H1 (cell line): Measurements from ENCODE around the gene CASK. TPM values are rescaled to one million over a fixed set of nuclear protein-coding genes. Genes with fewer than 3 reads are reported as not detected.

Source experiments
- CTCF ChIA-PET: fragments of 300-600 bp; sonication (Branson Sonifier 250); formaldehyde crosslinking; loops from one replicate; lab custom pipeline; 2021; ENCODE audit not compliant: partially characterized antibody; lab: Charles Lee
- POLR2A ChIA-PET: fragments of 300-600 bp; sonication (Branson Sonifier 250); formaldehyde crosslinking; loops from one replicate; lab custom pipeline; 2021; ENCODE audit warnings: inconsistent platforms; ENCODE audit not compliant: partially characterized antibody; lab: Charles Lee
- DNase-seq, 2 experiments: peaks; one replicate each; pipeline versions ENCODE4 v3.0.0 to v3.0.0-alpha.2; 2010 to 2022; ENCODE audit warnings: low spot score in 2 of 2, low read depth in 1 of 2, mixed read lengths in 1 of 2
- FAIRE-seq: peaks from 2 replicates; lab custom pipeline; 2011; peaks lifted over from hg19 to GRCh38; lab: Jason Lieb, UNC
- H2AFZ ChIP-seq: 2 replicates; pipeline ENCODE4 v1.8.1; 2012; ENCODE audit warnings: low read length, inconsistent platforms
- H2AK5ac ChIP-seq: 2 replicates; pipeline ENCODE4 v1.6.1; 2013; ENCODE audit warnings: low read depth, low read length
- H2BK120ac ChIP-seq: replicated peaks from 2 replicates; pipeline ENCODE3; 2013; ENCODE audit warnings: low read depth, low read length, inconsistent platforms
- H2BK12ac ChIP-seq: 2 replicates; pipeline ENCODE4 v1.6.1; 2013; ENCODE audit warnings: low read depth, low read length
- H2BK15ac ChIP-seq: 2 replicates; pipeline ENCODE4 v1.6.1; 2013; ENCODE audit warnings: low read length
- H2BK20ac ChIP-seq: 2 replicates; pipeline ENCODE4 v1.6.1; 2013; ENCODE audit warnings: low read length
- H2BK5ac ChIP-seq: 2 replicates; pipeline ENCODE4 v1.6.1; 2013; ENCODE audit warnings: low read depth, low read length
- H3K14ac ChIP-seq: 2 replicates; pipeline ENCODE4 v1.6.1; 2013; ENCODE audit warnings: inconsistent platforms; ENCODE audit not compliant: insufficient read length
- H3K18ac ChIP-seq: 2 replicates; pipeline ENCODE4 v1.6.1; 2013; ENCODE audit warnings: low read length; ENCODE audit errors: extremely low read depth
- H3K23ac ChIP-seq: 2 replicates; pipeline ENCODE4 v1.6.1; 2013; ENCODE audit warnings: inconsistent platforms; ENCODE audit not compliant: insufficient read length
- H3K23me2 ChIP-seq: 2 replicates; pipeline ENCODE4 v1.6.1; 2013; ENCODE audit warnings: low read depth, low read length
- H3K27ac ChIP-seq: 2 replicates; pipeline ENCODE4 v1.6.1; 2011; ENCODE audit warnings: low read depth, low read length, inconsistent platforms
- H3K27me3 ChIP-seq, 4 experiments: replicated peaks in 1 of 4; 1 replicate in 1 of 4; 2 replicates in 3 of 4; pipeline versions ENCODE4 v1.6.1 to v1.8.1; 2011 to 2013; ENCODE audit warnings: low read length in 3 of 4, mild to moderate bottlenecking in 3 of 4, inconsistent platforms in 2 of 4, mixed read lengths in 2 of 4, moderate library complexity in 1 of 4; ENCODE audit not compliant: control insufficient read depth in 3 of 4, insufficient read depth in 3 of 4; ENCODE audit errors: extremely low read depth in 1 of 4
- H3K36me3 ChIP-seq, 4 experiments: 2 replicates each; pipeline versions ENCODE4 v1.6.1 to v1.8.1; 2011 to 2013; ENCODE audit warnings: mild to moderate bottlenecking in 4 of 4, low read length in 3 of 4, moderate library complexity in 2 of 4, control low read depth in 1 of 4, inconsistent platforms in 1 of 4; ENCODE audit not compliant: insufficient read depth in 4 of 4, control insufficient read depth in 2 of 4
- H3K4ac ChIP-seq: replicated peaks from 2 replicates; pipeline ENCODE3; 2013; ENCODE audit warnings: low read length, low read depth, mixed read lengths, inconsistent platforms; ENCODE audit not compliant: insufficient read length
- H3K4me1 ChIP-seq, 4 experiments: replicated peaks in 1 of 4; 1 replicate in 1 of 4; 2 replicates in 3 of 4; pipeline versions ENCODE4 v1.6.1 to v1.8.1; 2011 to 2013; ENCODE audit warnings: low read length in 3 of 4, inconsistent platforms in 2 of 4, mixed read lengths in 1 of 4; ENCODE audit not compliant: insufficient read depth in 4 of 4, control insufficient read depth in 3 of 4
- H3K4me2 ChIP-seq, 2 experiments: 2 replicates each; pipeline versions ENCODE4 v1.6.1 to v1.8.1; 2011 to 2013; ENCODE audit warnings: low read depth in 2 of 2, low read length in 2 of 2, control low read depth in 1 of 2, inconsistent platforms in 1 of 2, mild to moderate bottlenecking in 1 of 2; ENCODE audit not compliant: insufficient read depth in 1 of 2
- H3K4me3 ChIP-seq, 4 experiments: fragments of 200-600, 300-600 bp in 1 of 4; sonication (generic), shearing (Covaris generic), sonication (Bioruptor Twin) in 1 of 4; 2 replicates each; pipeline versions ENCODE4 v1.5.1 to v1.8.1; 2011 to 2016; ENCODE audit warnings: low read length in 4 of 4, low read depth in 3 of 4, control low read depth in 2 of 4, inconsistent platforms in 2 of 4, mild to moderate bottlenecking in 2 of 4, mixed read lengths in 1 of 4, moderate library complexity in 1 of 4; ENCODE audit not compliant: insufficient read depth in 2 of 4; ENCODE audit errors: extremely low read depth in 1 of 4
- H3K56ac ChIP-seq: replicated peaks from 2 replicates; pipeline ENCODE3; 2013; ENCODE audit warnings: low read depth, mild to moderate bottlenecking, mixed read lengths, low read length, inconsistent platforms; ENCODE audit not compliant: insufficient read length
- H3K79me1 ChIP-seq: 2 replicates; pipeline ENCODE4 v1.6.1; 2013; ENCODE audit warnings: low read depth, low read length, control low read depth
- H3K79me2 ChIP-seq, 2 experiments: 2 replicates each; pipeline versions ENCODE4 v1.6.1 to v1.8.1; 2012 to 2013; ENCODE audit warnings: low read length in 2 of 2, mild to moderate bottlenecking in 2 of 2, inconsistent platforms in 1 of 2; ENCODE audit not compliant: insufficient read depth in 2 of 2, control insufficient read depth in 1 of 2
- H3K9ac ChIP-seq, 4 experiments: replicated peaks in 1 of 4; 1 replicate in 1 of 4; 2 replicates in 3 of 4; pipeline versions ENCODE4 v1.6.1 to v1.8.1; 2011 to 2013; ENCODE audit warnings: low read depth in 3 of 4, low read length in 3 of 4, control low read depth in 2 of 4, mild to moderate bottlenecking in 2 of 4, moderate library complexity in 2 of 4, inconsistent platforms in 1 of 4; ENCODE audit errors: extremely low read depth in 1 of 4
- H3K9me3 ChIP-seq, 2 experiments: 2 replicates each; pipeline versions ENCODE4 v1.6.1 to v1.8.1; 2012 to 2013; ENCODE audit warnings: mild to moderate bottlenecking in 2 of 2, moderate library complexity in 2 of 2, control low read depth in 1 of 2, inconsistent platforms in 1 of 2, low read depth in 1 of 2, low read length in 1 of 2, mixed read lengths in 1 of 2; ENCODE audit not compliant: insufficient read depth in 2 of 2
- H4K20me1 ChIP-seq, 2 experiments: replicated peaks in 1 of 2; 2 replicates each; pipeline versions ENCODE3 to v1.8.1; 2011 to 2013; ENCODE audit warnings: inconsistent platforms in 2 of 2, low read length in 2 of 2, mild to moderate bottlenecking in 1 of 2; ENCODE audit not compliant: insufficient read depth in 2 of 2, control insufficient read depth in 1 of 2
- H4K5ac ChIP-seq: 2 replicates; pipeline ENCODE4 v1.6.1; 2013; ENCODE audit warnings: low read length, low read depth, mixed read lengths, inconsistent platforms; ENCODE audit not compliant: insufficient read length
- H4K8ac ChIP-seq: 2 replicates; pipeline ENCODE4 v1.8.0; 2013; ENCODE audit warnings: mild to moderate bottlenecking, moderate library complexity, low read length, inconsistent platforms; ENCODE audit not compliant: insufficient read depth; ENCODE audit errors: extremely low read depth
- H4K91ac ChIP-seq: replicated peaks from 2 replicates; pipeline ENCODE3; 2013; ENCODE audit warnings: low read length, mixed read lengths, inconsistent platforms; ENCODE audit not compliant: insufficient read length
- CHD1 ChIP-seq: IDR thresholded peaks from 2 replicates; pipeline ENCODE4 v1.6.1; 2012; ENCODE audit warnings: low read depth, low read length, improper control_type of control experiment
- GABPA ChIP-seq: IDR thresholded peaks from 2 replicates; pipeline ENCODE4 v1.6.1; 2011; ENCODE audit warnings: mild to moderate bottlenecking, low read length, moderate library complexity, borderline replicate concordance; ENCODE audit not compliant: insufficient read depth
- NANOG ChIP-seq: IDR thresholded peaks from 2 replicates; pipeline ENCODE4 v1.6.1; 2011; ENCODE audit warnings: low read length, low read depth, mild to moderate bottlenecking, inconsistent platforms; ENCODE audit not compliant: insufficient read depth, poor library complexity, severe bottlenecking
- RBBP5 ChIP-seq: IDR thresholded peaks from 2 replicates; pipeline ENCODE4 v1.7.1; 2012; ENCODE audit warnings: low read depth, mild to moderate bottlenecking, inconsistent platforms, low read length, moderate library complexity, borderline replicate concordance
- WGBS, 2 experiments: shearing (Covaris generic) in 1 of 2; methylation state at CpG; one replicate each; pipeline versions ENCODE4 v1.1.6 to v1.1.7; 2013 to 2015; ENCODE audit warnings: low lambda C conversion rate in 2 of 2, mixed read lengths in 2 of 2, inconsistent platforms in 1 of 2, low coverage in 1 of 2, missing lambda C conversion rate in 1 of 2; ENCODE audit not compliant: insufficient replicate concordance in 2 of 2, insufficient coverage in 1 of 2, insufficient read length in 1 of 2; ENCODE audit errors: extremely low coverage in 1 of 2, missing lambda C conversion rate in 1 of 2; 5-methylcytosine and 5-hydroxymethylcytosine counted together
- polyA plus RNA-seq, 7 experiments: library from polyadenylated mRNA; depleted of rRNA in 3 of 7; stranded (reverse) in 5 of 7; unstranded in 2 of 7; fragments of >200 nt in 5 of 7; fragments of 200-250 nt in 2 of 7; gene quantifications; 1 replicate in 5 of 7; 2 replicates in 1 of 7; 4 replicates in 1 of 7; pipeline versions ENCODE4 v1.2.1 to v1.2.3, GENCODE V29; 2011 to 2013; ENCODE audit warnings: missing spikeins in 2 of 7, mixed read lengths in 2 of 7
- total RNA-seq: library from RNA; stranded (reverse); fragmentation: NEBNext Ultra II Directional; extraction: Animal tissue kit (Norgen Biotek cat#: 25700); gene quantifications from 2 replicates; pipeline ENCODE4 v1.2.1, GENCODE V29; 2021
- TF ChIP-seq, protein P1 (sequence below): IDR thresholded peaks from 2 replicates; pipeline ENCODE4 v1.6.1; 2012; ENCODE audit warnings: low read length, inconsistent platforms

Gene CASK
- total and polyA plus RNA-seq, 2 of the 8 experiments (the other 6 are each of a cell fraction or from before 2014, with no cell fraction given), result 21.6 to 55.1 TPM

DNA sequence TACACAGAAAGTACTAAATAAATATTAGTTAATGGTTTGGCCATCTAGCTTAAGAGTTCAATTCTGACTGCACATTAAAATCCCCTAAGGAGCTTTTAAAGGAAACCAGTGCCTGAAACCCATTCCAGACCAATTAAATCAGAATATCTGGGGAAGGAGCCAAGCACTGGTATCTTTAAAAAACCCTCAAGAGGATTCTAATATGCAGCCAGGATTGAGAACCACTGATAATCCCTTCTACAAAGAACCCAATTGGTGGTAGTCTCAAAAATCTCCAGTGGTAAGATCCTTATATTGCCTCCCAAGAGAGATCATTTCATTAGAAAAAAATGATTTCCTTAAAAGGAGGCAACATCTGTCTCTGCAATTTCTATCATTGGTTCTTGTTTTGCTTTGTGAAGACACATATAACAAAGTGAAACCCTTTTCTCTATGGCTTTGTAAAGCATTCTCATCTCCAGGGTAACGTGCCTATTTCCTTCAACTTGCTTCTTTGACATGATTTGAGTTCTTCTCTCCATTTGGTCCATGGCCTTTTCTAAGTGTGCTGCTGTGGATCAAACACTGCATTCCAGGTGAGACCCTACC, 231.1 kb downstream of the CASK start:
- H3K18ac ChIP-seq, result no peak overlapping the region
- H3K79me2 ChIP-seq, result no peaks in the 10 kb centered on the region
- no peak overlapping the region for H3K14ac ChIP-seq
- H4K5ac ChIP-seq, result no peak overlapping the region
- no peaks in the 10 kb centered on the region for H3K36me3 ChIP-seq
- no peak overlapping the region for H3K23ac ChIP-seq
- H3K4me3 ChIP-seq, result no peak overlapping the region
- no peaks in the 10 kb centered on the region for H3K27me3 ChIP-seq
- H2BK12ac ChIP-seq, result no peak overlapping the region
- 94% methylated on average over 1 of the region's 1 CpG; no CpG with 5 or more reads in 1 of the 2 experiments for whole genome bisulfite sequencing, 2 experiments
- POLR2A ChIA-PET, result no interaction called here
- H3K4me2 ChIP-seq, result no peak overlapping the region
- H4K20me1 ChIP-seq, result no peaks in the 10 kb centered on the region
- CTCF ChIA-PET, result no interaction called here
- H3K56ac ChIP-seq, result no peak overlapping the region
- H3K4me1 ChIP-seq, result no peaks in the 10 kb centered on the region
- no peak overlapping the region for H2BK5ac ChIP-seq
- FAIRE-seq (peak; percentile 32), DNase-seq (no peak)
- H2BK20ac ChIP-seq, result no peak overlapping the region
- H2BK15ac ChIP-seq, result no peak overlapping the region
- TF ChIP-seq CHD1 (no peak), RBBP5 (no peak), NANOG (no peak), GABPA (no peak)
- TF ChIP-seq, protein P1, sequence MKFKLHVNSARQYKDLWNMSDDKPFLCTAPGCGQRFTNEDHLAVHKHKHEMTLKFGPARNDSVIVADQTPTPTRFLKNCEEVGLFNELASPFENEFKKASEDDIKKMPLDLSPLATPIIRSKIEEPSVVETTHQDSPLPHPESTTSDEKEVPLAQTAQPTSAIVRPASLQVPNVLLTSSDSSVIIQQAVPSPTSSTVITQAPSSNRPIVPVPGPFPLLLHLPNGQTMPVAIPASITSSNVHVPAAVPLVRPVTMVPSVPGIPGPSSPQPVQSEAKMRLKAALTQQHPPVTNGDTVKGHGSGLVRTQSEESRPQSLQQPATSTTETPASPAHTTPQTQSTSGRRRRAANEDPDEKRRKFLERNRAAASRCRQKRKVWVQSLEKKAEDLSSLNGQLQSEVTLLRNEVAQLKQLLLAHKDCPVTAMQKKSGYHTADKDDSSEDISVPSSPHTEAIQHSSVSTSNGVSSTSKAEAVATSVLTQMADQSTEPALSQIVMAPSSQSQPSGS, result no peak
- H2AFZ ChIP-seq, result no peak overlapping the region
- H2AK5ac ChIP-seq, result no peak overlapping the region
- no peaks in the 10 kb centered on the region for H3K9me3 ChIP-seq
- H3K79me1 ChIP-seq, result no peaks in the 10 kb centered on the region
- no peak overlapping the region for H2BK120ac ChIP-seq
- no peaks in the 10 kb centered on the region for H3K23me2 ChIP-seq
- H3K27ac ChIP-seq, result no peak overlapping the region
- no peak overlapping the region for H4K8ac ChIP-seq
- no peak overlapping the region for H4K91ac ChIP-seq
- H3K4ac ChIP-seq, result no peak overlapping the region
- no peak overlapping the region for H3K9ac ChIP-seq
